NCI-H1694 treated with DMSO at 0.1 percent for 48 hours (cell line): ENCODE data around the gene DNAJA2.
"Not testable (repeated sequence)": the region's sequence is repeated elsewhere in the genome, so short reads cannot be mapped to it uniquely, and the experiment has no call there.

Experiments used
- DNase-seq: peaks from one replicate; lab custom pipeline; 2025; lab: John Stamatoyannopoulos, UW

Gene DNAJA2

DNA sequence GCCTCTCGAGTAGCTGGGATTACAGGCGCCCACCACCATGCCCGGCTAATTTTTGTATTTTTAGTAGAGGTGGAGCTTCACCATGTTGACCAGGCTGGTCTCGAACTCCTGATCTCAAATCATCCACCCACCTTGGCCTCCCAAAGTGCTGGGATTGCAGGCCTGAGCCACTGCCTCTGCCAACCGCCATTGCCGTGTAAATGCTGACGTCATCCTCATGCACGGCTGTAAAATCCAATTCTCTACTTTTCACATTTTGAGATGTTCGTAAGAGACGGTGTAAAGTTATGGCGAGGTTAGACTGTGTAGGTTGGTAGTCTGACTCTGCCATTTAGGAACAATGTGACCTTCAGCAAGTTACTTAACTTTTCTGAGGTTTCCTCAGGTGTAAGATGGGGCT, 1.7 kb upstream of the DNAJA2 start:
- no peak for DNase-seq

DNA sequence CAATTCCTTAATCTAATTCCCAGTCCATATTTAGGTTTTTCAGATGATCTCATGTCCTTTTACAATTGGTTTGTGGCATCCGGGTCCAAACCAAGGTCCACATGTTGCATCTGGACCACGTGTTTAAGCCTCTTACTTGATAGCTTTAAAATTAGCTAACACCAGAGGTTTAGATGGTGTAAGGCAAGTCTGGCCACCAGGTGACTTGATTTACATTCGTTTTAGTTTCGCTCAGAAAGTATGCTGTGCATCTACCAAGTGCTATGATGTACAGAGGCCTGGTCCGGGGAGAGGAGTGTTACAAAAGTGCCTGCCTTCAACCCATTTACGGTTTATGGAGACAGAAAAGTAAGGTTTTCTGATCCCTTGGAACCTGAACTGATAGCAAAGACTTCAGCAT, 878 bp upstream of the DNAJA2 start:
- no peak for DNase-seq

- DNase-seq = peak; percentile 61
Observed at GRCh38 chr16:46973996-46974324, 486 bp upstream of the DNAJA2 start.

DNA sequence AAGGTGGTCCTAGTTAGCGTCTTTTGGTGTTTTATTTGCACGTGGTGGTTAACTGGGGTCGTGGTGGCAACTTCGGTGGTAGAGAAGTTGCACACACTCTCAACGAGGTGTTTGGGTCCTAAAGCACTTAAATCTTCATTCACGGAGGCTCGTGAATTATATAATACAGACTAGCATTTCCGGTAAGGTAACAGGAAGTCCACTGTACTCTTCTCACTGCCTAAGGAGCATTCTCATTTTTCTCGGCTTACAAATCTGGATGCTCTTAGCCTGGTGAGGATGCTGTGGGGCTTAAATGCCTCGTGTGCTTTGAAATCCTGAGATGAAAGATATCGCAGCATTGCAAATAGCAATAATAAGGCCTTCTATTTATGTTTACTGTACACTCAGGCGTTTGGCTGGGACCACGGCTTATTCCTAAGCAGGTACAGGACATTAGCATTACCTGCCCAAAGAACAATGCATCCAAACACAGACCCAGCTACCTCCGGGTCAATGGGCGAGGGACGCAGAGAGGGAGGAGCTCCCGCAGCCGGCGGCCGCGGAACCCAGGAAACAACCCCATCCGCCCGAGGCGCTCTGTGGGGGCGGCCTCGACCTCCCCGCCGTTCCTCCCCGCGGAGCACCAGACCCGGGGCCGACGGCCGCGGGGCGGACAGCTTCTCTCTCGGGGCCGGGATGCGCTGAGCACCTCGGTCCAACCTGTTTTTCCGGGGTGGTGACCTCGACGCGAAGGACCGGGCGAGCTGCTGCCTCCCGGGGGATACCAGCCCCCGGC, 856 bp downstream of the DNAJA2 start:
- no peak for DNase-seq

DNA sequence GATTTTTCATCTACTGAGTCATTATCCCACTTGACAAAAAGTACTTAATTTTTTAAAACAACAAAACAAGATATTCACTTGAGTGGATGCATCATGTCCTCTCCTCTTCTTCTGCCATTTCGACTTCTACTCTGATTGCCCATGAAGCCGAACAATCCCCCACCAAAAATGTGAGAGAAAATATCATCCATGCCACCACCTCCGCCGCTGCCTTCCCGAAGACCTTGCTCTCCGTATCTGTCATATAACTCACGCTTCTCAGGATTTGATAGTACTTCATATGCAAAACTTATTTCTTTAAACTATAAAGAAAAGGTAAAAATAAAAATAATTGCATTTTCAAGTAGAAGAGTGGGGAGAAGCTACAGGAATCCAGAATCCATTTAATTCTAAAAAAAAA, 2.2 kb downstream of the DNAJA2 start:
- no peak for DNase-seq

DNA sequence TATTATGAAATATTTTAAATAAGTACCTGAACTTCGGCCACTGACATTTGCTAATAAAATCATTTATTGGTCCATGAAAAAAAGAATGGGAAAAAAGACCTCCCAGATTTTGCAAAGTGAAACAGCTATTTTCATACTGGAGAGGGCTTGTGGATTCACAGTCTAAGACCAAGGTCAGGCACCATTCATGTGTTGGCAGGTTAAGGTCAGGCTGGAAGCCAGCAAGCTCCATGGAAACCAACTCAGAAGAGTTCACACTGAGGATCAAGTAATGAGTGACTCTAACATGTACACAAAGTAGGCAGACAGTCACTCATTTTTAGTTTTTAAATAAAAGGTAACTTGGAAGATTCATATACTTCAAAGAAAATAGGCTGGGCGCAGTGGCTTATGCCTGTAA, 3.4 kb downstream of the DNAJA2 start:
- DNase-seq = no peak

- no peak for DNase-seq
Observed at GRCh38 chr16:46968063-46968435, 5.4 kb downstream of the DNAJA2 start.

GRCh38 chr16:46962629-46963028, 10.8 kb downstream of the DNAJA2 start:
- DNase-seq = no peak

GRCh38 chr16:46961373-46962353, 11.8 kb downstream of the DNAJA2 start:
- DNase-seq = no peak

DNA sequence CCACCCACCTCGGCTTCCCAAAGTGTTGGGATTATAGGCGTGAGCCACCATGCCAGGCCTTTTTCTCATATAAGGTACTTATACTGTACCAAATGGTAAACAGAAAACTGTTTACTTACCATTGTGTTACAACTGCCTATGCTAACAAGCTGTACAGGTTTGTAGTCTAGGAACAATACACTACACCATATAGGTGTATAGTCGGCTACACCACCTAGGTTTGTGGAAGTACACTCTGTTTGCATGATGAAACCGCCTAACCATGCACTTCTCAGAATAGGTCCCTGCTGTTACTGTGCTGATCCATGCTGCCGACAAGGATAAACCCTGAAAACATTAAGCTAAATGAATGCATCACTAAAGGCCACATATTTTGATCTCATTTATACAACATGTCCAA, 18.9 kb downstream of the DNAJA2 start:
- DNase-seq = no peak

DNA sequence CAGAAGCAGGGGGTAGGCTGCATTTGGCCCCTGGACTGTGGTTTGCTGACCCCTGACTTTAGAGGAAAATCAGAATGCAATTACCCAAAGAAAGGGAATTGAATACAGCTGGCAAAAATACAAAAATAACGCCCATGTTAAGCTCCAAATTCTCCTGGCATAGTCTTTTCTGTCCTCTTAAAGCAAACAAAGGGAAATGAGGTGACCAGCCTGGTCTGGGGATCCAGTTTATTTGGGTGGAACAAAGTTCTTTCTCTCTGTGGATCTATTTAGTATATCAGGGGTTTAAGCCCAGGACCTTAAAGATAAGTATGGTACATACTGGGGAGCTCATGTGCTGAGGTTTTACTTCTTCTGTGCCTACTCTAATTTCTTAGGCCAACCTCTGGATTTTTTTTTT, 23.5 kb downstream of the DNAJA2 start:
- no peak for DNase-seq

DNA sequence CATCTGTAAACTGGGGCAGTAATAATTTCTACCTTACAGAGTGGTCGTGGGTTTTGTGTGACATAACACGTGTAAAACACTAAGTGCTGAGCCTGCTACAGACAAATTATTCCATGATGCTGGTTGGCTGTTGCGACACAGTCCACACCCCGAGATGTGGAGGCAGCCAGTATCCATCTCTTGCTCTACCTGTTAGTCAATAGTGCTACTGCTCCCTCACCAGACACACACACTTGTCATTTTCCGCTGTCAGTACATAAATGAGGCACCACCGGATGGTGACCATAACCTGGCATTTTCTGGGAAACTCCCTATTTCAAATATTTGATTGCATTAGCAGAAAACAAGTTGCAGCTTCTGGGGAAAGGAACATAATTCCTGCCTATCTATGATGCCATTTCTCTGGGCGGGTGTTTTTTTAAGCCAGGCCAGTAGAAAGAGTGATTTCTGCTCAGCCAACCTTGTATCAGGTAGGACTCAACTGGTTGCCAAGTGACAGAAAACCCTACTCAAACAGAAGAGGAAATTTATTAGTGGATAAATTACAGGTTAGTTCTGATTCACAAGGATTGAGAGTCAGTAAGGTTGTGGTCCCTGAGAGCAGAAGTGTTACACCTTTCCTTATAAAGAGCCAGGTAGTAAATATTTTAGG, 24.1 kb downstream of the DNAJA2 start:
- no peak for DNase-seq

GRCh38 chr16:46948548-46949166, 24.8 kb downstream of the DNAJA2 start:
- DNase-seq = no peak

GRCh38 chr16:46947900-46948547, 25.4 kb downstream of the DNAJA2 start:
- DNase-seq = peak; percentile 8

DNA sequence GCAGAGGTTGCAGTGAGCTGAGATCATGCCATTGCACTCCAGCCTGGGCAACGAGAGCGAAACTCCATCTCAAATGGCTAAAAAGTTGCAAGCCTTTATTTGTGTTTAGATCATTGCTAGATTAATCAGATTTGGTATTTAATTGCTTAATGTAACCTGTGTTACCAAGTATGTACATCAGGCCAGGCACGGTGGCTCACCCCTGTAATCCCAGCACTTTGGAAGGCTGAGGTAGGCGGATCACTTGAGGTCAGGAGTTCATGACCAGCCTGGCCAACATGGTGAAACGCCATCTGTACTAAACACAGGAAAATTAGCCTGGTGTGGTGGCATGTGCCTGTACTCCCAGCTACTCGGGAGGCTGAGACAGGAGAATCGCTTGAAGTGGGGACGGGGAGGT, 28.8 kb downstream of the DNAJA2 start:
- DNase-seq = not testable (repeated sequence)

- no peak for DNase-seq
Observed at GRCh38 chr16:46937536-46937935, 35.9 kb downstream of the DNAJA2 start.

GRCh38 chr16:46932802-46933201, 40.7 kb downstream of the DNAJA2 start:
- DNase-seq = no peak

DNA sequence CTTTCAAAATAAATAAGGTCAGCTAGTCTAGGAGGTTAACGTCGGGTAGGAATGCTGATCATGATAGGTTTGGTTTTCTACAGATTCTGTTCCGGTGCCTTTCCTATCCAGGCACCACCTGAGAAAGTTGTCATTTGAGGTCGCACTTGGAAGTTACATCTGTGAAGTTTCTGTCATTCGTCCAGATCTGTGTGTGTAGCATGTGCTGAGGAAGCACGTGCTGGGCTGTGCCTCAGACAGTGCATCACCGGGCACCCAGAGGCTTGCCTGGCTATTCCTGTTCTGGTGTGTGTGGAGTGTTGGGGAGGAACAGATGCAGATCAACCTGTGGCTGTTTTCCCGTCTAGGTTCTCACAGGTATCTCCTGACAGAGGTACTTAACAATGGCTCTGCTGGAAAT, 42.6 kb downstream of the DNAJA2 start:
- DNase-seq = no peak

GRCh38 chr16:46929378-46930332, 43.8 kb downstream of the DNAJA2 start:
- no peak for DNase-seq

GRCh38 chr16:46928811-46929210, 44.7 kb downstream of the DNAJA2 start:
- DNase-seq = no peak

DNA sequence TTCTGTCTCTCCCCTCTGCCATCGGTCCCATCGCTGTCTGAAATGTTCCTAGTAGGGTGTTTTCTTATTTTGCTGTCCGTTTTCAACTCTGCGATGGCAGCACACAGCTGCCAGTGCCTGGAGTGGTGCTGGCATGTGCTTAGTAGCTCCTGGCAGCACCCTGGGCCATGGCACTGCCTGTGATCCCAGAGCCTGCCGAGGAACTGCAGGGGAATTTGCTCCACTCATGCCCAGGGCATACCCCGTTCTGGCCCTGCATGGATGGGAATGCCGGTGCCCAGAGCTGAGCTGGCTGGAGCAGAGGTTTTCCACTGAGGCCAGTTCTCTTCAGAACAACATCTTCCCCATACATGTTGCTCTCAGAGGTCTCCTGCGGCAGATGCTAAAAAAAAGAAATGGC, 46.2 kb downstream of the DNAJA2 start:
- no peak for DNase-seq
